Measurements from ENCODE around the gene TMEM151B.

DNA sequence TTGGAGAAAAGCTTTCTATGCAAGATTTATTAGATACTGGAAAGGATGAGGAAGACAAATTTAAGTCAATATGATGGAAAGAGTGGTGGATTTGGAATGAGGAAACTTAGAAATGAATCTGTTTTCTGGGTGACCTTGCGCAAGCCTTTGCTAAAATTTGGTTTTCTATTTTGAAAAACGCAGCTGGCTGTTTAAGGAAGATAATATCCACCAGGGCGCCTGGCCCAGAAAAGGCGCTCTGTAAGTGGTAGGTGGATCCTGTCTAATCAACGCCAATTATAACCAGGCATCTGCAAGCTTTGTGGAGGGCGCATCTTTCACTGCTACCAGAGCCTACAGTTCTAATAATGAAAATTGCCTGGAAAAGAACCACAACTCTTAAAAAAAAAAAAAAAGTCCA is 71.8 kb downstream of the TMEM151B start:
- TF ChIP-seq, protein P1, sequence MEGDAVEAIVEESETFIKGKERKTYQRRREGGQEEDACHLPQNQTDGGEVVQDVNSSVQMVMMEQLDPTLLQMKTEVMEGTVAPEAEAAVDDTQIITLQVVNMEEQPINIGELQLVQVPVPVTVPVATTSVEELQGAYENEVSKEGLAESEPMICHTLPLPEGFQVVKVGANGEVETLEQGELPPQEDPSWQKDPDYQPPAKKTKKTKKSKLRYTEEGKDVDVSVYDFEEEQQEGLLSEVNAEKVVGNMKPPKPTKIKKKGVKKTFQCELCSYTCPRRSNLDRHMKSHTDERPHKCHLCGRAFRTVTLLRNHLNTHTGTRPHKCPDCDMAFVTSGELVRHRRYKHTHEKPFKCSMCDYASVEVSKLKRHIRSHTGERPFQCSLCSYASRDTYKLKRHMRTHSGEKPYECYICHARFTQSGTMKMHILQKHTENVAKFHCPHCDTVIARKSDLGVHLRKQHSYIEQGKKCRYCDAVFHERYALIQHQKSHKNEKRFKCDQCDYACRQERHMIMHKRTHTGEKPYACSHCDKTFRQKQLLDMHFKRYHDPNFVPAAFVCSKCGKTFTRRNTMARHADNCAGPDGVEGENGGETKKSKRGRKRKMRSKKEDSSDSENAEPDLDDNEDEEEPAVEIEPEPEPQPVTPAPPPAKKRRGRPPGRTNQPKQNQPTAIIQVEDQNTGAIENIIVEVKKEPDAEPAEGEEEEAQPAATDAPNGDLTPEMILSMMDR (conservative IDR thresholded peaks at IDR 0.05; ENCODE audit: low read depth, low read length): no peak
- TF ChIP-seq EZH2 (IDR thresholded peaks at IDR 0.05; ENCODE audit: borderline replicate concordance, low read depth, low read length, poor library complexity, severe bottlenecking): no peak
